Stimulated activated CD4-positive, alpha-beta T cell treated with anti-CD3 and anti-CD28 coated beads, TNF-alpha, amount 100 ng/mL, for 1 hour (primary cell): ENCODE measurements around the gene LYPD8.

ENCODE experiments used
- DNase-seq, 3 donors: peaks; one replicate each; pipeline ENCODE4 v3.0.0-alpha.2; 2020; ENCODE audit warnings: low read depth in 3 of 3, low spot score in 1 of 3

Gene LYPD8

DNA sequence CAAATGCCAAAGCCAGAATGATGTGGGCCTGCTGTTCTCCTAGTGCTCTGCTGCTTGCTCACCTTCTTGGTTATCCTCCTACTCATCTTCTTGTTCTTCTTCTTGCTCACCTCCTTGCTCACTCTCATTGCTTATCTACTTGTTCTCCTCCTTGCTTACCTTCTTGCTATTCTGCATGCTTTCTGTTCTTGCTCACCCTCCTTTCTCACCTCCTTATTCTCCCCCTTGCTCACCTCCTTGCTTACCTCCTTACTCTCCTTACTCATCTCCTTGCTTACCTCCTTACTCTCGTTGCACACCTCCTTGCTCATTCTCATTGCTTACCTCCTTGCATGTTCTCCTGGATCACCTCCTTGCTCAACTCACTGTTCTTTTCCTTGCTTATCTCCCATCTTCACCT is 52.8 kb downstream of the LYPD8 start, which contains the start of gene OR14I1:
OR14I1 (minus strand) TSS at position 53 of the 400 bp plus-strand sequence.
- DNase-seq = no peak

DNA sequence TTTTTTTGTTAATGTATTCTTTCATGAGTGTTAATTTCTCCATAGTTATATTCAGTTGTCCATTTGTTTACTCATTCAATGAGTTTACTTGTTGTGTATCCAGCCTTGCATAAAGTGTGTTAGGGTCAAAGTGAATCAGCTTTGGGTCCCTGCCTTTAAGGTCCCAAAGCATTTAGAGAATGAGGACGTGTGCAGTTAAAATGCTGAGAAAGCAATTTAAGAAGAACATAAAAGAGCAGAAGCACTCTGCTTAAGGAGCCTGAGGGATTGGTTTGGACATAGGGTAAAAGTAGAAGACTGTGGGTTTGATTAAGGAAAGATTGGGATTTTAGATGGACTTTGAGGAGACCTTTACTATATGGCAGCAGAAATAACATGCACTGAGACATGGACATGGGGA is 56.5 kb downstream of the LYPD8 start:
- no peak for DNase-seq

DNA sequence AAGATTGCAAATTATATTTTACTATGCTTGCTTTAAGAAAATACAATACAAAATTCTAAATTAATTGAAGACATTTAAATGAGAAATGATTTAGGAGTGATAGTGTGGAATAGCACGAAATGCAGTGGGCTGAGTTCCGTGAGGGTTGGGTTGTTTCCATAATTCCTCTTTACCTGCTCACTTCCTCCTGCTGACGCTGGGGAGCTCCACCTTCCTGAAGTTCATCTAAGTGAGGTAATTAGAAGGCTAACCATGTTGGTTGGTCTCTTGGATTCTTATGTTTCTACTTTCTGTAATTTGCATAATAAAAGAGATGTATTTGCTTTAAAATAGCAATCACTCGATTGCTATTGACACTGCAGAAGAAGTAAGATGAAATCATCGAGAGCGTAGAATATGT is 57.7 kb downstream of the LYPD8 start:
- no peak for DNase-seq

- DNase-seq = no peak
Measured at GRCh38 chr1:248696774-248697173, 58.8 kb downstream of the LYPD8 start.

GRCh38 chr1:248696261-248696660 is 59.3 kb downstream of the LYPD8 start:
- DNase-seq = no peak

- no peak for DNase-seq
Measured at GRCh38 chr1:248695451-248696132, 60.0 kb downstream of the LYPD8 start.

- no peak for DNase-seq
Measured at GRCh38 chr1:248691567-248692155, 63.9 kb downstream of the LYPD8 start.
